Measurements from ENCODE around the gene ZBTB20.

Gene ZBTB20

GRCh38 chr3:114866430-114866829 is 280.7 kb downstream of the ZBTB20 start:
- Histone ChIP-seq H3K4me3 (replicated peaks; ENCODE audit: insufficient read depth, low read length) (no peak overlapping the region), H3K27me3 (ENCODE audit: insufficient read depth, poor library complexity, severe bottlenecking) (peaks cover 2% of the 10 kb centered on the region), H3K27ac (replicated peaks) (no peak overlapping the region)
- no peak for TF ChIP-seq SPI1 (IDR thresholded peaks at IDR 0.05; ENCODE audit: borderline replicate concordance, low read depth)
- TF ChIP-seq REST (IDR thresholded peaks at IDR 0.05; ENCODE audit: insufficient replicate concordance, low read depth) = no peak
- TF ChIP-seq GABPA (IDR thresholded peaks at IDR 0.05; ENCODE audit: low read depth) = no peak
- TF ChIP-seq POLR2AphosphoS5 (IDR thresholded peaks at IDR 0.05; ENCODE audit: low read depth) = no peak
- no peak for TF ChIP-seq CTCF (IDR thresholded peaks at IDR 0.05; ENCODE audit: insufficient read depth, low read length)
- DNase-seq (ENCODE audit: low read depth in 1 of 2, low spot score in 1 of 2) = no peak

GRCh38 chr3:114864970-114865369 is 282.1 kb downstream of the ZBTB20 start:
- Histone ChIP-seq H3K27me3 (ENCODE audit: insufficient read depth, poor library complexity, severe bottlenecking) (peaks cover 2% of the 10 kb centered on the region), H3K27ac (replicated peaks) (no peak overlapping the region), H3K4me3 (replicated peaks; ENCODE audit: insufficient read depth, low read length) (no peak overlapping the region)
- DNase-seq (ENCODE audit: low read depth in 1 of 2, low spot score in 1 of 2) = no peak
- TF ChIP-seq CTCF (IDR thresholded peaks at IDR 0.05; ENCODE audit: insufficient read depth, low read length) (no peak), GABPA (IDR thresholded peaks at IDR 0.05; ENCODE audit: low read depth) (no peak)

- Histone ChIP-seq H3K27ac (replicated peaks) (no peak overlapping the region), H3K27me3 (ENCODE audit: insufficient read depth, poor library complexity, severe bottlenecking) (no peaks in the 10 kb centered on the region), H3K4me3 (replicated peaks; ENCODE audit: insufficient read depth, low read length) (no peak overlapping the region)
- DNase-seq (ENCODE audit: low read depth in 1 of 2, low spot score in 1 of 2) = no peak
- no peak for TF ChIP-seq SPI1 (IDR thresholded peaks at IDR 0.05; ENCODE audit: borderline replicate concordance, low read depth)
- TF ChIP-seq POLR2AphosphoS5 (IDR thresholded peaks at IDR 0.05; ENCODE audit: low read depth) = no peak
- TF ChIP-seq GABPA (IDR thresholded peaks at IDR 0.05; ENCODE audit: low read depth) = no peak
- no peak for TF ChIP-seq CTCF (IDR thresholded peaks at IDR 0.05; ENCODE audit: insufficient read depth, low read length)
- no peak for TF ChIP-seq REST (IDR thresholded peaks at IDR 0.05; ENCODE audit: insufficient replicate concordance, low read depth)
These were observed 283.2 kb downstream of the ZBTB20 start for GRCh38 chr3:114863848-114864247.

- Histone ChIP-seq H3K4me3 (replicated peaks; ENCODE audit: insufficient read depth, low read length) (no peak overlapping the region), H3K27ac (replicated peaks) (no peak overlapping the region), H3K27me3 (ENCODE audit: insufficient read depth, poor library complexity, severe bottlenecking) (no peaks in the 10 kb centered on the region)
- TF ChIP-seq CTCF (IDR thresholded peaks at IDR 0.05; ENCODE audit: insufficient read depth, low read length) (no peak), GABPA (IDR thresholded peaks at IDR 0.05; ENCODE audit: low read depth) (no peak), SPI1 (IDR thresholded peaks at IDR 0.05; ENCODE audit: borderline replicate concordance, low read depth) (no peak), REST (IDR thresholded peaks at IDR 0.05; ENCODE audit: insufficient replicate concordance, low read depth) (no peak), POLR2AphosphoS5 (IDR thresholded peaks at IDR 0.05; ENCODE audit: low read depth) (no peak)
- no peak for DNase-seq (ENCODE audit: low read depth in 1 of 2, low spot score in 1 of 2)
These were observed 285.4 kb downstream of the ZBTB20 start for GRCh38 chr3:114861666-114862065.
